Fibroblast of lung (primary cell): ENCODE measurements around the gene TMEM117.

ENCODE experiments used
- EZH2 ChIP-seq: IDR thresholded peaks from 2 replicates; pipeline ENCODE4 v1.5.1; 2012; ENCODE audit warnings: low read length, control low read depth, mild to moderate bottlenecking; ENCODE audit errors: missing control alignments
- TF ChIP-seq, protein P1 (sequence below), 2 donors: IDR thresholded peaks in 1 of 2; conservative IDR thresholded peaks in 1 of 2; 1 replicate in 1 of 2; 2 replicates in 1 of 2; pipeline ENCODE4 v1.5.1; 2011 to 2012; ENCODE audit warnings: low read length in 2 of 2, control low read depth in 1 of 2, inconsistent platforms in 1 of 2, low read depth in 1 of 2, mild to moderate bottlenecking in 1 of 2

DNA sequence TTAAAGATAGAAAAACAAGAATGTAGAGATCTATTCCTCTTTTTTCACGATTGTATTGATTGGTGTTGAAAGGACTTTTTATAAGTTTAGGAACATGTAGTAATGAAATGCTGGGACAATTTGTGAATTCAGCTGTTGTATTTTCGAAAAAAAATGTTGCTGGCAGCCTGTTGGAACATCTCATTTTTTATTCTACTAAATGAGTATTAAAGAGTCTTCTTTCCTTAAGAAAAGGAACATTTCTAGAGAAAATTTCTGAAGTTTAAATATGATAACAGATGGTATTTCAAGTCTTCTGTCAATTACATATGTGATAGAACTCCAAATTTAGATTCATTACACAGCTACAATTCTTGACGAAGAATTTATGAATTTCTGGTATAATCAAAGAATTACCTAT, 189.6 kb downstream of the TMEM117 start:
- TF ChIP-seq, protein P1, sequence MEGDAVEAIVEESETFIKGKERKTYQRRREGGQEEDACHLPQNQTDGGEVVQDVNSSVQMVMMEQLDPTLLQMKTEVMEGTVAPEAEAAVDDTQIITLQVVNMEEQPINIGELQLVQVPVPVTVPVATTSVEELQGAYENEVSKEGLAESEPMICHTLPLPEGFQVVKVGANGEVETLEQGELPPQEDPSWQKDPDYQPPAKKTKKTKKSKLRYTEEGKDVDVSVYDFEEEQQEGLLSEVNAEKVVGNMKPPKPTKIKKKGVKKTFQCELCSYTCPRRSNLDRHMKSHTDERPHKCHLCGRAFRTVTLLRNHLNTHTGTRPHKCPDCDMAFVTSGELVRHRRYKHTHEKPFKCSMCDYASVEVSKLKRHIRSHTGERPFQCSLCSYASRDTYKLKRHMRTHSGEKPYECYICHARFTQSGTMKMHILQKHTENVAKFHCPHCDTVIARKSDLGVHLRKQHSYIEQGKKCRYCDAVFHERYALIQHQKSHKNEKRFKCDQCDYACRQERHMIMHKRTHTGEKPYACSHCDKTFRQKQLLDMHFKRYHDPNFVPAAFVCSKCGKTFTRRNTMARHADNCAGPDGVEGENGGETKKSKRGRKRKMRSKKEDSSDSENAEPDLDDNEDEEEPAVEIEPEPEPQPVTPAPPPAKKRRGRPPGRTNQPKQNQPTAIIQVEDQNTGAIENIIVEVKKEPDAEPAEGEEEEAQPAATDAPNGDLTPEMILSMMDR (conservative IDR thresholded peaks at IDR 0.05 in 1 of 2, IDR thresholded peaks at IDR 0.05 in 1 of 2; ENCODE audit: low read depth in 1 of 2, low read length in 2 of 2), result no peak
- TF ChIP-seq EZH2, result no peak
